HG03039 (cell line): Measurements from ENCODE around the gene CH25H.

Experiments used
- ATAC-seq: cut with Tn5 transposase; IDR thresholded peaks from one replicate; pipeline ENCODE4 v1.9.1; 2021; ENCODE audit warnings: mild to moderate bottlenecking, moderate library complexity; ENCODE audit not compliant: unreplicated experiment

The CH25H gene

GRCh38 chr10:89160339-89160738, 46.8 kb downstream of the CH25H start:
- ATAC-seq, result no peak

- no peak for ATAC-seq
Measured at GRCh38 chr10:89159761-89160160, 47.4 kb downstream of the CH25H start.

- ATAC-seq, result no peak
Measured at GRCh38 chr10:89159316-89159715, 47.8 kb downstream of the CH25H start.

GRCh38 chr10:89158446-89158845, 48.7 kb downstream of the CH25H start:
- ATAC-seq, result no peak

GRCh38 chr10:89156161-89156835, 50.8 kb downstream of the CH25H start:
- no peak for ATAC-seq
